Measurements from ENCODE around the gene RBMS3. TPM values are rescaled to one million over a fixed set of nuclear protein-coding genes. Genes with fewer than 3 reads are reported as not detected.

The RBMS3 gene
- total and polyA plus RNA-seq, 2 experiments from 2014 or later = 34.9 to 37.1 TPM

DNA sequence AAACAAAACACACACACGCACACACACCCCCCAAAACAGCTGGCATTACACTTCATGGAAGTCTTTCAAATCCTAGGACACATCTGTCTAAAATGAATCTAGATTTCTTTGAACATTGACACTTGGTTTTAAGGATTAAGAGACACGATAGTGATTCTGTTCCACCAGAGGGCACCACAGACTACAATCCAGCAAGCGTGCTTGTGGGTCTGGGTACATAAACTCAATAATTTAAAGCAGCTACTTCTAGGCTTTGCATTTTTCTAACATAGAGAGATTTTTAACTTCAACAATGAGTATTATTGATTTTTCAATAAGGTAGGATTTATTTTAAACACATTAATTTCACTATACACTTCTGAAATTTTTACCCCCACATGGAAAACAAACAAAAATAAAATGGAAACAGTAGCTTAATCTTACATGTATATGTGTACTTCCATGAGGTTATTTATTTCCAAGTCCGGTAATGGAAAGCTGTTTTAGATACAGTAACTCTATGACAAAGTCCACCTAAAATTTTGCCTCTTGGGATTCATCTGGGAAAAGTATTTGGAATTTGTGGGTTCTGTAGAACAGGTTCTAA, 761.5 kb downstream of the RBMS3 start:
- DNase-seq (ENCODE audit: low spot score) = peak; percentile 80
- Histone ChIP-seq H3K79me2 (no peaks in the 10 kb centered on the region), H3K4me1 (ENCODE audit: insufficient read depth) (peaks cover 5% of the 10 kb centered on the region), H3K36me3 (replicated peaks; ENCODE audit: insufficient read depth, low read depth) (no peaks in the 10 kb centered on the region), H3K9me3 (ENCODE audit: low read depth) (no peaks in the 10 kb centered on the region), H3K9me2 (replicated peaks; ENCODE audit: insufficient read depth) (no peaks in the 10 kb centered on the region), H3K27me3 (no peaks in the 10 kb centered on the region), H3K4me3 (no peak overlapping the region), H3K27ac (no peak overlapping the region), H2AFZ (no peak overlapping the region), H3K4me2 (no peak overlapping the region), H4K20me1 (ENCODE audit: insufficient read depth, poor library complexity, severe bottlenecking) (no peaks in the 10 kb centered on the region)
- TF ChIP-seq, protein P1, sequence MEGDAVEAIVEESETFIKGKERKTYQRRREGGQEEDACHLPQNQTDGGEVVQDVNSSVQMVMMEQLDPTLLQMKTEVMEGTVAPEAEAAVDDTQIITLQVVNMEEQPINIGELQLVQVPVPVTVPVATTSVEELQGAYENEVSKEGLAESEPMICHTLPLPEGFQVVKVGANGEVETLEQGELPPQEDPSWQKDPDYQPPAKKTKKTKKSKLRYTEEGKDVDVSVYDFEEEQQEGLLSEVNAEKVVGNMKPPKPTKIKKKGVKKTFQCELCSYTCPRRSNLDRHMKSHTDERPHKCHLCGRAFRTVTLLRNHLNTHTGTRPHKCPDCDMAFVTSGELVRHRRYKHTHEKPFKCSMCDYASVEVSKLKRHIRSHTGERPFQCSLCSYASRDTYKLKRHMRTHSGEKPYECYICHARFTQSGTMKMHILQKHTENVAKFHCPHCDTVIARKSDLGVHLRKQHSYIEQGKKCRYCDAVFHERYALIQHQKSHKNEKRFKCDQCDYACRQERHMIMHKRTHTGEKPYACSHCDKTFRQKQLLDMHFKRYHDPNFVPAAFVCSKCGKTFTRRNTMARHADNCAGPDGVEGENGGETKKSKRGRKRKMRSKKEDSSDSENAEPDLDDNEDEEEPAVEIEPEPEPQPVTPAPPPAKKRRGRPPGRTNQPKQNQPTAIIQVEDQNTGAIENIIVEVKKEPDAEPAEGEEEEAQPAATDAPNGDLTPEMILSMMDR (IDR thresholded peaks at IDR 0.05; ENCODE audit: poor library complexity) = peak; percentile 89
- TF ChIP-seq EZH2 (IDR thresholded peaks at IDR 0.05; ENCODE audit: borderline replicate concordance) = no peak
- 19% methylated on average over 4 of the region's 4 CpGs for WGBS (ENCODE audit: low lambda C conversion rate, missing lambda C conversion rate)

DNA sequence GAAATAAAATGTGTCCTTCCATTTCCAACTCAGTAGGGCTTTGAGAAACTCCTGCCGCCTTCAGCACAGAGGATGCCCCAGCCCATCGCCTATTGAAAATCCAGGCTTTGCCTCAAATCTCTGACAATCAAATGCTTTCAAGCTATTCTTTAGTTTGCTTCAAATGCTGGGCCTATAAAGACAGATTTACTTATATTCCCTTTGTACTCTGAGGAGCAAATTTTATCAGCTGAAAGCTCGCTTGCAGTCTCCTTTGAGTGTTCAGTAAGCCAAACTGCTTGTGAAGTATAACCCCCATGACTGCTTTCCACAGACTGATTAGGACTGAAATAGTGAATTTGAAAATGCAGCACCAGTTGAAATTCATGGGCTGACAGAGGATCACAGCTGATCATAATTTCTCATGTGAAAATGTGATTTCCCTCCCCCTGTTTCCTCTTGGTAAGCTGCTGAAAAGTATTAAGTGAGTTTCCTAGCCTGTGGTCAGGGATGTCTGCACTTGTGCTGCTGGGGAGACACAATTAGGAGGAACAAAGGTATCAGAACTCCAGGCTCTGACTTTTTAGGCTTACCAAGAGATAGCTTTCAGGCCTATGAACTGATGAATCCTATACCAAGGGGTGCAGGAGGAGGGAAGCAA, 762.2 kb downstream of the RBMS3 start:
- Histone ChIP-seq H3K4me2 (no peak overlapping the region), H3K36me3 (replicated peaks; ENCODE audit: insufficient read depth, low read depth) (no peaks in the 10 kb centered on the region), H3K9me3 (ENCODE audit: low read depth) (no peaks in the 10 kb centered on the region), H3K27me3 (no peaks in the 10 kb centered on the region), H3K4me1 (ENCODE audit: insufficient read depth) (peaks cover 5% of the 10 kb centered on the region), H2AFZ (peak overlapping the region; percentile 22), H3K9me2 (replicated peaks; ENCODE audit: insufficient read depth) (no peaks in the 10 kb centered on the region), H3K27ac (no peak overlapping the region), H4K20me1 (ENCODE audit: insufficient read depth, poor library complexity, severe bottlenecking) (no peaks in the 10 kb centered on the region), H3K4me3 (no peak overlapping the region), H3K79me2 (no peaks in the 10 kb centered on the region)
- no peak for DNase-seq (ENCODE audit: low spot score)
- TF ChIP-seq EZH2 (IDR thresholded peaks at IDR 0.05; ENCODE audit: borderline replicate concordance) (no peak), EZH2phosphoT487 (IDR thresholded peaks at IDR 0.05; ENCODE audit: low read depth, severe bottlenecking, unreplicated experiment) (no peak)
- TF ChIP-seq, protein P1 (IDR thresholded peaks at IDR 0.05; ENCODE audit: poor library complexity) = no peak
- 89% methylated on average over 3 of the region's 3 CpGs for whole genome bisulfite sequencing (ENCODE audit: low lambda C conversion rate, missing lambda C conversion rate)

DNA sequence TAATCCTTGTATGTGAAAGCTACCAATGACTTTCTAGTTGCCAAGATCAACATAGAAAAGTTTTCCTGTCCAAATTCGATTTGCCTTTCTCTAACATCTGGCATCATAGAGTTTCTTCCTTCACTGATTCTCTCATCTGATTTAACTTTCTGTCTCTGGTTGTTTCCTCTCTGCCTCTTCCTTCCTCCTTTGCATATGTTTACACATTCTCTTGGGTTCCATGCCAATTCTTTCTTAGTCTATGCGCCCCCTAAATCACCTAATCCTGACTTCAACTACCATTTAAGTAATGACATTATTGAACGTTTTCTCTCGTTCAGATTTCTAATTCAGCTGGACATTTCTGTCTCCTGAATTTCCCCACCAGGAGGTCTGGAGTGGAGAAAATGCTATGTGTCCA, 763.6 kb downstream of the RBMS3 start:
- 86% methylated on average over 4 of the region's 4 CpGs for WGBS (ENCODE audit: low lambda C conversion rate, missing lambda C conversion rate)
- H3K79me2 ChIP-seq = no peaks in the 10 kb centered on the region
- H3K4me1 ChIP-seq (ENCODE audit: insufficient read depth) = peaks cover 5% of the 10 kb centered on the region
- TF ChIP-seq, protein P1 (IDR thresholded peaks at IDR 0.05; ENCODE audit: poor library complexity) = no peak
- TF ChIP-seq EZH2phosphoT487 (IDR thresholded peaks at IDR 0.05; ENCODE audit: low read depth, severe bottlenecking, unreplicated experiment) = no peak
- TF ChIP-seq EZH2 (IDR thresholded peaks at IDR 0.05; ENCODE audit: borderline replicate concordance) = no peak
- H3K4me2 ChIP-seq = no peak overlapping the region
- no peaks in the 10 kb centered on the region for H3K9me3 ChIP-seq (ENCODE audit: low read depth)
- H3K36me3 ChIP-seq (replicated peaks; ENCODE audit: insufficient read depth, low read depth) = no peaks in the 10 kb centered on the region
- H3K4me3 ChIP-seq = no peak overlapping the region
- no peaks in the 10 kb centered on the region for H4K20me1 ChIP-seq (ENCODE audit: insufficient read depth, poor library complexity, severe bottlenecking)
- no peak overlapping the region for H3K27ac ChIP-seq
- no peaks in the 10 kb centered on the region for H3K27me3 ChIP-seq
- no peak overlapping the region for H2AFZ ChIP-seq
- no peak for DNase-seq (ENCODE audit: low spot score)
- H3K9me2 ChIP-seq (replicated peaks; ENCODE audit: insufficient read depth) = no peaks in the 10 kb centered on the region

Measured in hepatocyte (in vitro differentiated cells).